B cell (primary cell): Measurements from ENCODE around the gene AP3B2.

Experiments used
- EZH2 ChIP-seq: IDR thresholded peaks from 2 replicates; pipeline ENCODE4 v1.6.1; 2012; ENCODE audit warnings: borderline replicate concordance, low read depth, mild to moderate bottlenecking, moderate library complexity, low read length; ENCODE audit not compliant: insufficient read depth, poor library complexity, severe bottlenecking
- TF ChIP-seq, protein P1 (sequence below): fragments of 200-600 bp; IDR thresholded peaks from one replicate; pipeline ENCODE4 v1.8.0; 2022; ENCODE audit warnings: antibody characterized with exemption, mild to moderate bottlenecking

GRCh38 chr15:82653483-82654168 lies 56.0 kb downstream of the AP3B2 start:
- TF ChIP-seq, protein P1, sequence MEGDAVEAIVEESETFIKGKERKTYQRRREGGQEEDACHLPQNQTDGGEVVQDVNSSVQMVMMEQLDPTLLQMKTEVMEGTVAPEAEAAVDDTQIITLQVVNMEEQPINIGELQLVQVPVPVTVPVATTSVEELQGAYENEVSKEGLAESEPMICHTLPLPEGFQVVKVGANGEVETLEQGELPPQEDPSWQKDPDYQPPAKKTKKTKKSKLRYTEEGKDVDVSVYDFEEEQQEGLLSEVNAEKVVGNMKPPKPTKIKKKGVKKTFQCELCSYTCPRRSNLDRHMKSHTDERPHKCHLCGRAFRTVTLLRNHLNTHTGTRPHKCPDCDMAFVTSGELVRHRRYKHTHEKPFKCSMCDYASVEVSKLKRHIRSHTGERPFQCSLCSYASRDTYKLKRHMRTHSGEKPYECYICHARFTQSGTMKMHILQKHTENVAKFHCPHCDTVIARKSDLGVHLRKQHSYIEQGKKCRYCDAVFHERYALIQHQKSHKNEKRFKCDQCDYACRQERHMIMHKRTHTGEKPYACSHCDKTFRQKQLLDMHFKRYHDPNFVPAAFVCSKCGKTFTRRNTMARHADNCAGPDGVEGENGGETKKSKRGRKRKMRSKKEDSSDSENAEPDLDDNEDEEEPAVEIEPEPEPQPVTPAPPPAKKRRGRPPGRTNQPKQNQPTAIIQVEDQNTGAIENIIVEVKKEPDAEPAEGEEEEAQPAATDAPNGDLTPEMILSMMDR = no peak
- no peak for TF ChIP-seq EZH2
